ENCODE data around the gene SH2D1A.
A peak's percentile ranks its signal among the peaks of the same experiment; 100 is the strongest.
"Not testable (repeated sequence)": the region's sequence is repeated elsewhere in the genome, so short reads cannot be mapped to it uniquely, and the experiment has no call there.

SH2D1A gene

DNA sequence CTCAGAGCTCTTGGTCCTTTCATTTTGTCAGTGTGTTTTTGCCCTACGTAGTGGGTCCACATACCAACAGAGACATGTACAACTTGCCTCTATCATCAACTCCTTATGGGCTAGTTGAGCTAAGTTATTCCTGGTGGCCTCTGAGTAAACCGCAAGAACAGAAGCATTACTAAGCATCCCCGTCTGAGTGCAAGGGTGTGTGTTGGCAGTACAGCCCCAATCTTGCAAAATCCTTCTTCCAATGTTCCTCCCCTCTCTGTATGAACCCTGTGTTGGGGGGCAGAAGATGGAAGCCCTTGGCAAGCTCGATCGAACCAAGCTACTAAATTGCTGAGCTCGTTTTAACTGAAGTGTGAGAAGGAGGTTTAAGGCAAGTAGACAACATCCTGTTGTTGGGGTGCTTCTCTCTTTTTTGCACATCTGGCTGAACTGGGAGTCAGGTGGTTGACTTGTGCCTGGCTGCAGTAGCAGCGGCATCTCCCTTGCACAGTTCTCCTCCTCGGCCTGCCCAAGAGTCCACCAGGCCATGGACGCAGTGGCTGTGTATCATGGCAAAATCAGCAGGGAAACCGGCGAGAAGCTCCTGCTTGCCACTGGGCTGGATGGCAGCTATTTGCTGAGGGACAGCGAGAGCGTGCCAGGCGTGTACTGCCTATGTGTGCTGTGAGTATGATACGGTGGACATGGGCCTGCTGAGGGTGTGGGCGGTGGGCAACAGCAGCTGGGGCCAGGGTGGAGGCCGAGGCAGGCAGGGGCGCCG lies at the start of gene SH2D1A:
Gene SH2D1A, plus strand, starts transcription at position 447 of the 760 bp plus-strand sequence. Its CDS starts 80 bp downstream, at position 527.
- no peak for DNase-seq (ENCODE audit: low read depth in 2 of 2)

DNA sequence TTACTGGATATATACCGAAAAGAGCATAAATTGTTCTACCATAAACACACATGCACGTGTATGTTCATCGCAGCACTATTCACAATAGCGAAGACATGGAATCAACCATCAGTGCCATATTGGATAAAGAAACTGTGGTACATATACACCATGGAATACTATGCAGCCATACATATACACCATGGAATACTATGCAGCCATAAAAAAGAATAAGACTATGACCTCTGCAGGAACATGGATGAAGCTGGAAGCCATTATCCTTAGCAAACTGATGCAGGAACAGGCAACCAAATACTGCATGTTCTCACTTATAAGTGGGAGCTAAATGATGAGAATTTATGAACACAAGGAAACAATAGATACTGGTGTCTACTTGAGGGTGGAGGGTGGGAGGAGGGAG lies 47.0 kb upstream of the SH2D1A start:
- DNase-seq (ENCODE audit: low read depth in 2 of 2) = not testable (repeated sequence)

DNA sequence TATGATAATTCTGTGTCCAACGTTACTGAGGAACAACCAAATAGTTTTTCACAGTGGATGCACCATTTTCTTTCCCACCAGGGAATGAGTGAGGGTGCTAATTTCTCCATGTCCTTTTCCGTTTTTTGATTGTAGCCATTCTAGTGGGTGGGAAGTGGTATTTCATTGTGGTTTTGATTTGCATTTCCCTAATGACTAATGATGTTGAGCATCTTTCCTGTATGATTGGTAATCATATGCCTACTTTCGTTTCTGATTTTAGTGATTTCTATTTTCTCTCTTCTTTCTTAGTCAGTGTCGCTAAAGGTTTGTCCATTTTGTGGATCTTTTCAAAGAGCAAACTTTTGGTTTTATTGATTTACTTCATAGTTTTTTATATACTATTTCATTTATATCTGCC lies 46.0 kb upstream of the SH2D1A start:
- no peak for DNase-seq (ENCODE audit: low read depth in 2 of 2)

DNA sequence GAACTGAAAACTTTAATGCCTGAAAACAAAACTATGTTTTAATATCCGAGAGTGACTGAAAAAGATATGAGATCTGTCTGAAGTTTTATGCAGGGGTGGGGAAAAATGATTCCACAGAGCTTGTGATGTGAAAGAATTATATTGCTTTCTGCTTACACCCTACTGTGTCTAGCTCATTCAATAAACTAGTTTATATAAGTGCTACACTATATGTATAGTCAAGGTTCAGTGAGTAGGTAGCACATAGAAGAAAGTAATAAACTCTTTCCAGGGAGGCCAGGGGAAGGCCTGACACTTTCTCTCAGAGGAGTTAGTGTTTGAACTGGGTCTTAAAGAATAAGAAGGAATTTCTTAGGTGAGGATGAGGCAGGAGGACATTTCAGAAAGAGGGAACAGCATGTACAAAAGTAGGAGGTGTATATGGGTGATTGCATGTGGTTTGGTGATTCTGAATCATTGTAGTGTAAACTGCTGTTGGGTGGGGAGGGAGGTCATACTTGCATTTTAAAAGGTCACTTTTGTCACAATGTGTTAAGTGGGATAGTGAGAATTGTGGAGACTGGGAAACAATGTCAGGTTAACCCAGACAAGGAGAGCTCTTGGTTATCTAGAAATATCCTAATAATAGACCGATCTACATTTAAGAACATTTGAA lies 39.0 kb upstream of the SH2D1A start:
- no peak for DNase-seq (ENCODE audit: low read depth in 2 of 2)

DNA sequence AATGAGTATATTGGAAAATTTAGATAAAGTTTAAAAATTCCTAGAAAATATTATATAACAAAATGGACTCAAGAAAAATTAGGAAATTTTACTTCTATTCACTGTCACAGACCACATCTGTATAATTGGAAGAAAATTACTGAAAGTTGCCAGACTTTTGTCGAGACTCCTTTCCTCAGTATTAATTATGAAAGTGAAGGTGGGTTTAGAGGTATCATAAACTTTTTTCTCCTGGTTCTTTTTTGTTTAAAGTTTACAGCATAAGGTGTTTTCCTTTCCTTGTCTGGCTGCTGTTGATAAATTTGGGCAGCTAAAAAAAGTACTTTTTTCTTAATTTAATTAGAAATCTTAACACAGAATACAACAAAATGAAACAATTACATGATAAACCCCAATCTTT lies 20.6 kb upstream of the SH2D1A start:
- no peak for DNase-seq (ENCODE audit: low read depth in 2 of 2)

DNA sequence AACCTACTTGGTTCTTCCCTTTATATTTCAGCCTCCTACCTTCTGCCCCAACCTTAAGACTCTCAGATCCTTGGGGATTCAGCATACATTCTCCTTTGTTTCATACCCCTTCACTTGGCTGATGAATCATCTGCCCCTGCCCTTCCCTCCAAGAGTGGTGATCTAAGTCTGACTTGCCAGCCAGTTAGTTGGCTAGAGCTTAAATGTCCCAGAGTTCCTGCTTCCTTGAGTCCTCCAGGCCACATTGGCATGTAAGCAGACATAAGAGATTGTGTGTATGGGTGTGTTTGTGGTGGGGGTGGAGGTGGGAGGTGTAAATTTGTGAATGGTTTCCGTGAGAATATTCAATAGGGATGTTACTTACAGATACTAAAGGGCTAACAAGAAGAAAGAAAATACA lies 17.6 kb upstream of the SH2D1A start:
- DNase-seq (ENCODE audit: low read depth in 2 of 2) = no peak

DNA sequence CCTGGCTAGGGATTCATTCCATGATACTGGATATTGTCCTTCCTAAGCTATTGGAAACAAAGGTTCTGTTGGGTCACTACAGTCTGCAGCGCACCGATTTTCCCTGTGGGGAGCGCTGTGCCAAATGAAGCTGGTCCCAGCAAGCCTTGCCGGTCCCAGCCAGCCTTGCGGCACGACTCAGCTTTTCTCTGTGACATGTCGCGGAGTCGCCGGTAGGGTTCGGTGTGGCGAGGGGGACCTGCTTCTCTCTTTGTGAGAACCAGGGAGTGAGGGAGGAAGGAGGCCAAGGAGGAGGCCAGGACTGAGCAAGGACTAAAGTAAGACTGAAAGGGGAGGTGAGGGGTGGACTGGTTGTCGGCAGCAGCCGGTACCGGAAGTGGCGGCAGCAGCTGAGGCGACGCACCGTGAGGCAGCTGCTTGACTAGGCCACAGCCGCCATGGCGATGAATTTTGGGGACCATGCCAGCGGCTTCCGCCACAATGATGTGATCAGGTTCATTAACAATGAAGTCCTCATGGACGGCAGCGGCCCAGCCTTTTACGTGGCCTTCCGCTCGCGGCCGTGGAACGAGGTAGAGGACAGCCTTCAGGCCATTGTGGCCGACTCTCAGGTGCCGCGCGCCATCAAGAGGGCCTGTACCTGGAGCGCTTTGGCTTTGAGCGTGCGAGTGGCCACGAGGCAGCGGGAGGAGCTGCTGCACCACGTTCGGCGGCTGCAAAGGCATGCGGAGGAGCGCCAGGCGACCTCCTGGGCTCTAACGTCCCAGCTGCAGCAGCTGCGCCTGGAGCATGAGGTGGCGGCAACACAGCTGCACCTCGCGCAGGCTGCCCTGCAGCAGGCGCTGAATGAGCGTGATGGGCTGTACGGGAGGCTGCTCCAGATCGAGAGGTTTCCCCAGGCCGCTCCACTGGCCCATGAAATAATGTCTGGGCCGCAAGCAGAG lies 13.6 kb upstream of the SH2D1A start, which contains the start of gene TEX13D:
Gene TEX13D, plus strand, starts transcription at position 180 of the 944 bp plus-strand sequence. Its CDS starts 258 bp downstream, at position 438.
- DNase-seq (ENCODE audit: low read depth in 2 of 2) = no peak

DNA sequence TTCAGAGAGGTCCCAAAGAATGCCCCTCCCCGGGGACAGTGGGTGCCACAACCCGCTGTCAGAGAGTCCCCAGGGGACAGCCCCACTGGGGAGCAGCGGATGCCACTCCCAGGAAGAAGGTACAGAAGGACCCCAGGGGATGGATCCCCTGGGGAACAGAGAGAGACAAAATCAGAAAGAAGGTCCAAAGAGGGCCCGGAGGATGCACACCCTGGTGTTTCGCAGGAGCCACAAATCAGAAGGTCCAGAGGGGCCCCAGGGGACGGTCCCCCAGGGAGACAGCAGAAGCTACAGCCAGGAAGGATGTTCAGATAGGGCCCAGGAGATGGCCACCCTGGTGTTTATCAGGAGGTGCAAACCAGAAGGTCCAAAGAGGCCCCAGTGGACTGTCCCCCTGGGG lies 12.5 kb upstream of the SH2D1A start:
- DNase-seq (ENCODE audit: low read depth in 2 of 2) = no peak

DNA sequence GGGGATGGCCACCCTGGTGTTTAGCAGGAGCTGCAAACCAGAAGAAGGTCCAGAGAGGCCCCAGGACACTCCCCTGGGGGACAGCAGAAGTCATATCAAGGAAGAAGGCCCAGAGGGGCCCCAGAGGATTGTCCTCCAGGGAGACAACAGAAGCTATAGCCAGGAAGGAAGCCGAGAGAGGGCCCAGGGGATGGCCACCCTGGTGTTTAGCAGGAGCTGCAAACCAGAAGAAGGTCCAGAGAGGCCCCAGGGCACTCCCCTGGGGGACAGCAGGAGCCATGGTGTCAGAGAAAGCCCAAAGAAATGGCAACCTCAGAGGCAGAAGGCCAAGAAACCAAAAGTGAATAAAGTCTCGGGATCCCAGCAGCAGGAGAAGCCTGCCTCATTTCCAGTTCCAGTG lies 11.8 kb upstream of the SH2D1A start:
- not testable (repeated sequence) for DNase-seq (ENCODE audit: low read depth in 2 of 2)

DNA sequence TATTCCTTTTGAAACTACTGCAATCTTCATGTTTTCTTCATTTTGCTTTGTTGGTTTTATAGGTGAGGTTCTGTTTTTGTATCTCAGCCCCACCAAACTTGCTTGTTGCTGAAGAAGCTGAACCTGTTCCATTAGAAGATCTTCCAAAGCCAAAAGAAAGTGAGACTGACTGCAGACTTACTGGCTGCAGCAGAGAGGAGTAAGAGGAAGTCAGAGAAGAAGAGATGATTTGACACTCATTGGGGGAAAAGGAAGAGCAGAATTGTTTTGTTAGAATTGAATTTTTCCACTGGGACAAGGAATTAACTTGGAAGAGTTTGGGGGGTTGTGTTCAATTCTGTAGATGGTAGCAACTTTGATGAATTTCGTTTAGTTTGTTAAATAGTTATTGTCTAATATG lies 10.8 kb upstream of the SH2D1A start:
- no peak for DNase-seq (ENCODE audit: low read depth in 2 of 2)

DNA sequence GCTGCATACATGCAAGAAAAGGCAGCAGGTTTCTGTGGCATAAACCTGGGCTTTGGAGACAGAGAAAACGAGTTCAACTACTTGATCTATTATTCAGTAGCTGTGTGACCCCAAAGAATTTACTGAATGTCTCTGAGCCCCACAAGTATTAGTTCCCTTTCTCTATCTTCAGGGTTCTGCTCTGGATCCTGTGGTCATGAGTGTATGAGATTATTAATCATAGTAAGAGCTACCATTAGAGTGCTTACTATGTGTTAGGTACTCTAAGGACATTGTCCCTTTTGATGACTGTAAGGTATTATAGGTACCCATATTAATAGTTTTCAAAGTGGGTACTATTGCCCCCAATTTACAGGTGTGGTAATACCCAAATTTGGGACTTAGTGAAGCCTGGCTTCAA lies 8.4 kb upstream of the SH2D1A start:
- DNase-seq (ENCODE audit: low read depth in 2 of 2) = no peak

DNA sequence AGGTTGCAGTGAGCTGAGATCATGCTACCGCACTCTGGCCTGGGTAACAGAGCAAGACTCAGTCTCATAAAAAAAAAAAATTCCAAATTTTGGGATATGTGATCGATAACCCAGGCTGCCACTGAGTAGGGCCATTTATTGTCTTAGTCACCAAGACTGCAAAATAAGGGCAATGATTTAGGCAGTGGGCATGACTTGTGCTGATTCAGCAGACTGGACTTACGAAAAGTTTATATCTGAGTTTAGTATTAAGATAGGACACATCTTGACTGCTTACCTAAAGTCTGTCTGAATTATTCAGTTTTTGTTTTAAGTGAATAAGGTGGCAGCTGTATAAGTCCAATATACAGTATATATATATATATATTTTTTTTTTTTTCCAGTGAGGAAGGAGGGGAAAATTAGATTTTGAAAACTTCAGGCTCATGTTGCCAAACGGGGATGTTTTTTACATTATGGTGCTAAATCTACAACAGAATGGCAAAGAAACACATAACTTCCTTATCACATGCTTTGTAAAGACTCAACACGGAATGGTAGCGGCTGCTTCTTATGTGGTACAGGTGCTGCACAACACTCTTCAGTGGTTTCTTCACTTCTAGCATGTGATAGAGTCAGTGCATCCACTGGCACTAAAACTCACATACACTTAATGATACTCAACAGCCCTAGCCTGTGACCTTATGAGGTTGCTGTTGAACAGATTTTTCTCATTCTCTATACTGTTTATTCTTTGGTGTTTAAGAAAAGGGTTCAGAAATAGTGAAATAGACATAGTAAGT lies 7.4 kb upstream of the SH2D1A start:
- no peak for DNase-seq (ENCODE audit: low read depth in 2 of 2)

DNA sequence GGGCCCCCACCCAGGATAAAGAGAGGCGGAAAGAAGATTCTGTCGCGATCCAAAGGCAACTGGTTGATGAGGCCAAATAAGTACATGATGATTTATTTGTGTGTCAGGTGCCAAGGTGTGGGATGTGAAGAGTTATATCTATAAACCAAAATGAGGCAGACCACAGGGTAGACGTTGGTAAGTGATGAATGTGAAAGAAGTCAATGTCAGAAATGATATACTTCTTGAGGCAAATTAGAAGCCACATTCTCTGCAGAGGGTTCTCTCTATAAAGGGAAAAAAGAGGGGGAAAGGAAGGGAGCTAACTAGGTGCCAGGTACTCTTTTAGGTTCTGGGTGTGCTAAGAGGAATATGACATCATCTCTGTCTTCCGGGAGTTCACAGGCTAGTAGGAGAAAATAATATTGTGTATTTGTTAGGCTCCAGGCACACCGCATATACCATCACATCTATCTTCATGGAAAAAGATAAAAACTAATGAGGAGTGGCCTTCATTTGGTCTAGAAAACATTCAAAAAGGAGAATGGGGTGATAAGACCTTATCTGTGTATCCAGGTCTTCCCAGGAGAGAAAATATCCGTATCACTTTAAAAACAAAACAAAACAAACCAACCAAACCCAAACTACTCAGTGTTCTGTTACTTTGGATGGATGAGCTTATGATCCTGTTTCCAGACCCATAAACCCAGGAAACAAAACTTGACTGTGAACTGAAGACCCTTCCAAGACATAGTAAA lies 4.8 kb upstream of the SH2D1A start:
- no peak for DNase-seq (ENCODE audit: low read depth in 2 of 2)

DNA sequence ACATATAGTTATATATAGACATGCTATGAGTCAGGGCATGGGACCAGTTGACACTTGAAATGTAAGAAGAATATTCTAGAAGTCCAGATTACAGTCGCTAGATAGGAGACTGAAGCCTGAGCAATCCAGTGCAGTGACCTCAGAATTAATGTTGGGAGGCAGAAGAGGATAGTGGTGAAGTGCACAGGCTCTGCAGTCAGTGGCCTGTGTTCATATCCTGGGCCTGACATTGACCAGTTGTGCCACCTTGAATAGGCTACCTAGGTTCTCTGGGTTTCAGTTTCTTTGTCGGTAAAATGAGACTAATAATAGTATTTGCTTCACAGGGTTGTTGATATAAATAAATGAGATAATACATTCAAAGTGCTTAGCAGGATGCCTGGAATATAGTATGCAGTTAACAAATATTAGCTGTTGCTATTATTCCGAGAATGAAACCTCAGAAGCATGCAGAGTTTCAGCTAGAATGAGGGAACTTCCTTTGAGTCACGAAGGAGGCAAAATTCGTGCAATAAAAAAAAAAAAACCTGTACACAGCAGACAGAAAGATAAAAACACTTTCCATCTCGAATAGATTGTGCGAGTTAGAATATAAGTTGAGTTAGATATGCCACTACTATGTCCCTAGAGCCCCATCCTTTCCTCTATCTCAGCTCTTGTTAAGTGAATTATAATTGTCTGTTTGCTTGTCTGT lies 4.0 kb upstream of the SH2D1A start:
- DNase-seq (ENCODE audit: low read depth in 2 of 2) = no peak

DNA sequence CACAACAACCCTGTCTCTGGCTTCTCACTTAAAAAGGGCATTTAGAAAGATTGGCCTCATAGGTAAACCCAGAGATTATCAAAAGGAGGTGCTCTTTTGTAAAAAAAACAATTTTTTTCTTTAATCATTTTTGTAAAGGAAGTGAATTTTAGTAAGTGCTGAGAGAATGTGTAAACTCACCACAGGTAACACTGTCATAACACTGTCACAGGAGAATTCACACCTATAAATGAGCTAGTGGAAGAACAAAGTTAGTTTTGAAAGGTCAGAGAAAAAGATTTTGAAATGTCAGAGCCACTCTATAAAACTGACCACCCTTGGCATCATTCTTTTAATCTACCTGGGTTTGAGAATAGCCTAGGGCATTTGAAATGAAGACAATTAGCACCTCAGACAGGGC lies 3.3 kb upstream of the SH2D1A start:
- no peak for DNase-seq (ENCODE audit: low read depth in 2 of 2)

DNA sequence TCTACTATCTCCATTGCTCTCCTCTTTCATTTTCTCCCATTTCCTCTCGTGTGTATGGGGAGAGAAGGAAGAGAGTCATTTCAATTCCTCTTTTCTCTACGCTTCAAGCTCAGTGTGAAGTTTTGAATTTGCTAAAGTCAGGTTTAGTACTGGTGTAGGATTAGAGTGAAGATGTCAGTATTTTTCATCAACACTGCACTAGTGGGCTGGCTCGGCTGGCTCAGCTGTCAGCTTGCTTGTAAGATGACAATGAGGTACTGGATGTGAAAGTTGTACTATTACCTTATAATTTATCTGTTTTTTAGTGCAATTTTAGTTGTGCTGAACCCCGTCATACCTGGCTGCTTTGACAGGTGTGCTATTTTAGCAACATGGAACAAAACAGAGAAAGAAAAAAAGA lies 2.1 kb upstream of the SH2D1A start:
- DNase-seq (ENCODE audit: low read depth in 2 of 2) = no peak

DNA sequence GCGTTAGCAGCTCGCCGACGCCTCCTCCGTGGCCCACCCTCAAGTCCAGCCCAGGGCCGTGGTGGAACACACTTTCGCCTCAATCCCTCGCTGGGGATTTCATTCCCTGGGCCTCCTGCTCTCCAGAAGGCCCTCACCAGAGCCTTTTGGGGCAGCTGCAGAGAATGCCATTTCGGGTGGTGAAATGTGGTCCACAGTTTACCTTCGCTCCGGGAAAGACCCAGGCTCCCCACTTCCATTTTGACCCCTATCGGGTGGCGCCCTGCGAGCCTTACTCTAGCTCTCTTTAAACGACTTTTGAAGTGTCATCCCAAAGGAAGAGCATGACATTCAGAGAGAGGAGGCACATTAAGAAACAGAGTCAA lies 496 bp downstream of the SH2D1A start:
- DNase-seq (ENCODE audit: low read depth in 2 of 2) = no peak

DNA sequence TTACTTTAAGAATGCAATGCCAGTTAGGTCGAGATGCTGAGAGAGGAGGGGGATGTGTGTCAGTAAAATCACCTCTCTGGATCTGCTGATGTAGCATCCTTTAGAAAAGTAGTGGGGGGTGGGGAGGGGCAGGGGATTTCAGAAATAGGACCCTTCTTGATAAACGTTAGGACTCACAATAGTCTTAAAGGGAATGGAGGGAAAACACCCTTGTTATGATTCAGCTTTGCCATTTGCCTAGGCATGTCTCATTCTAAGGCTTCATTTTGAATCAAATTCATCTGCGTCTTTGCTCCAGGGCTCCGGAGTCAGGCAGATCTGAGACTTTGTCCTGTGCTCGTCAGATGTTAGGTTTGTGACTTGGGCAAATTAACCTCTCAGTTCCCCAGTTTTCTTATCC lies 879 bp downstream of the SH2D1A start:
- DNase-seq (ENCODE audit: low read depth in 2 of 2) = peak in 1 of 2 experiments; percentile 18

DNA sequence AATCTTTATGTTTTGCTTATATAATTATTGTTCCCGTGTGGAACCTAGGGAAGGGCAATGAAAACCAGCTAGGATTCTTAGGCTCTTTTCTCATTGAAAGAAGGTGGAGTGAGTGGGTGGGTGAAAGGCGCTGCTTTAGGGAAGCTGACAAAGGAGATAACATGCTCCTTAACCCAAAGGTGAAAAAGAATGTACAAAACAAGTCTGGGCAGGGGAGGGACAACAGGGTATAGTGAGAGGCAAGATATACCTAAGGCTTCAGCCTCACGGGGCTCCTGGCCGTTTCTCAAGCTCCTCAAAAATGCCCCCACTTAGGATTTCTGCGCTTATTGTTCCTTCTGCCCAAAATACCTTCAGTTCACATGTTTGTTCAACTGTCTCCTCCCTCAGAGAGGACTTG lies 1.8 kb downstream of the SH2D1A start:
- DNase-seq (ENCODE audit: low read depth in 2 of 2) = no peak

DNA sequence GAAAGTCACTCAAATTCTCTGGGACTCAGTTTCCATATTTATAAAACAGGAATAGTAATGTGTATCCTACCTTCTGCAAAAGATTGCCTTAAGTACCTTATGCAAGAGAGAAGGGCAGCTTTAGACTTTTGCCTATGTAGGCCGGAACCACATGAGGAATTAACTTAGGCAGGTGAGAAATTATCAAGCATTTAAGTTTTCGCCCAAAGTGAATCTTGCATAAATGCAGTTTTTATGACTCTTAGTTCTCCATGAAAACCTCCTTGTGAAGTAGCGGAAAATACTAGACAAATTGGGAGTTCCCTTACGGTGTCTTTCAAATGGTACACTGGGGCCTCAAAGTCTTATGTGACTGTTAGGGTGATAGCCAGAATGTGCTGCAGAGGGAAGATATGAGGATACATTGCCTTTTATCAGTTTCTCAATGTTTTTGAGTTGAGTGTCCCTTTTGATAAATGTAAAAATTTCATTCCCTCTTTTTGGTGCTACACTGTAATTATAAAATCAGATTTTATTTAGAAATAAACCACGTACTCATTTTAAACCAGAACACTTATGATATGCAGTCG lies 2.6 kb downstream of the SH2D1A start:
- no peak for DNase-seq (ENCODE audit: low read depth in 2 of 2)

Data from stimulated activated CD4-positive, alpha-beta T cell treated with anti-CD3 and anti-CD28 coated beads, Interleukin-12 subunit alpha, Interleukin-12 subunit beta, amount 100 ng/mL, for 24 hours (primary cell).